GM12874 (cell line): Measurements from ENCODE around the gene RRP8.

Experiments used
- CTCF ChIP-seq: IDR thresholded peaks from 2 replicates; pipeline ENCODE4 v1.5.1; 2011; ENCODE audit warnings: low read depth, mild to moderate bottlenecking, control low read depth, low read length, moderate library complexity; ENCODE audit not compliant: insufficient read depth

RRP8 gene

GRCh38 chr11:6601041-6601461 lies 2.4 kb downstream of the RRP8 start:
- no peak for TF ChIP-seq CTCF

GRCh38 chr11:6599881-6600390 lies 3.5 kb downstream of the RRP8 start:
- no peak for TF ChIP-seq CTCF

- TF ChIP-seq CTCF: no peak
Observed at GRCh38 chr11:6599449-6599848, 4.0 kb downstream of the RRP8 start.

- no peak for TF ChIP-seq CTCF
Observed at GRCh38 chr11:6598555-6598954, 4.9 kb downstream of the RRP8 start.

GRCh38 chr11:6596239-6596877 lies 7.1 kb downstream of the RRP8 start:
- TF ChIP-seq CTCF: no peak

- no peak for TF ChIP-seq CTCF
Observed at GRCh38 chr11:6594142-6594768, 9.2 kb downstream of the RRP8 start.

GRCh38 chr11:6588018-6588417 lies 15.4 kb downstream of the RRP8 start:
- no peak for TF ChIP-seq CTCF
